Mesenchymal stem cell (in vitro differentiated cells and primary cell): ENCODE measurements around the gene SLC34A1.
A peak's percentile ranks its signal among the peaks of the same experiment; 100 is the strongest.

Source experiments
- DNase-seq: peaks from one replicate; pipeline ENCODE4 v3.0.0-alpha.2; 2013
- H2AFZ ChIP-seq: one replicate; pipeline ENCODE4 v1.6.1; 2013; ENCODE audit warnings: low read depth, mild to moderate bottlenecking, control low read depth, inconsistent platforms, low read length, moderate library complexity
- H2AK5ac ChIP-seq: 2 replicates; pipeline ENCODE4 v1.6.1; 2013; ENCODE audit warnings: low read length, moderate library complexity, mild to moderate bottlenecking, inconsistent platforms; ENCODE audit not compliant: severe bottlenecking
- H2BK120ac ChIP-seq: one replicate; pipeline ENCODE4 v1.6.1; 2013; ENCODE audit warnings: low read depth, mild to moderate bottlenecking, inconsistent platforms, low read length, moderate library complexity
- H2BK12ac ChIP-seq, 2 experiments: one replicate each; pipeline ENCODE4 v1.6.1; 2013; ENCODE audit warnings: inconsistent platforms in 2 of 2, low read length in 2 of 2, mild to moderate bottlenecking in 2 of 2, moderate library complexity in 2 of 2, control low read depth in 1 of 2
- H2BK15ac ChIP-seq: one replicate; pipeline ENCODE4 v1.6.1; 2013; ENCODE audit warnings: mild to moderate bottlenecking, low read depth, inconsistent platforms; ENCODE audit not compliant: poor library complexity, severe bottlenecking
- H2BK5ac ChIP-seq: 2 replicates; pipeline ENCODE4 v1.6.1; 2013; ENCODE audit warnings: low read depth, mild to moderate bottlenecking, low read length, control low read depth, inconsistent platforms; ENCODE audit not compliant: poor library complexity, severe bottlenecking
- H3K14ac ChIP-seq, 2 experiments: one replicate each; pipeline ENCODE4 v1.6.1; 2013; ENCODE audit warnings: inconsistent platforms in 2 of 2, low read length in 2 of 2, control low read depth in 1 of 2, mild to moderate bottlenecking in 1 of 2, moderate library complexity in 1 of 2
- H3K18ac ChIP-seq, 2 experiments: one replicate each; pipeline ENCODE4 v1.6.1; 2013; ENCODE audit warnings: inconsistent platforms in 2 of 2, low read length in 2 of 2, control low read depth in 1 of 2, low read depth in 1 of 2, mild to moderate bottlenecking in 1 of 2
- H3K23ac ChIP-seq, 2 experiments: one replicate each; pipeline ENCODE4 v1.6.1; 2013; ENCODE audit warnings: inconsistent platforms in 2 of 2, low read length in 2 of 2, mild to moderate bottlenecking in 2 of 2, moderate library complexity in 2 of 2, control low read depth in 1 of 2
- H3K27ac ChIP-seq: 2 replicates; pipeline ENCODE4 v1.5.1; 2013; ENCODE audit warnings: mild to moderate bottlenecking, moderate library complexity, low read length, control low read depth, inconsistent platforms; ENCODE audit not compliant: poor library complexity, severe bottlenecking
- H3K27me3 ChIP-seq, 2 experiments: 2 replicates each; pipeline versions ENCODE4 v1.6.1 to v1.7.0; 2013; ENCODE audit warnings: low read length in 2 of 2, mild to moderate bottlenecking in 2 of 2, moderate library complexity in 2 of 2, control low read depth in 1 of 2, inconsistent platforms in 1 of 2; ENCODE audit not compliant: control insufficient read depth in 1 of 2, insufficient read depth in 1 of 2
- H3K36me3 ChIP-seq, 2 experiments: 2 replicates each; pipeline versions ENCODE4 v1.6.1 to v1.7.0; 2013; ENCODE audit warnings: low read length in 2 of 2, control low read depth in 1 of 2, inconsistent platforms in 1 of 2, low read depth in 1 of 2, mild to moderate bottlenecking in 1 of 2; ENCODE audit not compliant: insufficient read depth in 2 of 2, control insufficient read depth in 1 of 2
- H3K4ac ChIP-seq, 2 experiments: one replicate each; pipeline ENCODE4 v1.6.1; 2013; ENCODE audit warnings: inconsistent platforms in 2 of 2, low read length in 2 of 2, mild to moderate bottlenecking in 2 of 2, moderate library complexity in 2 of 2, control low read depth in 1 of 2, low read depth in 1 of 2
- H3K4me1 ChIP-seq: 2 replicates; pipeline ENCODE4 v1.6.1; 2013; ENCODE audit warnings: low read depth, low read length, control low read depth; ENCODE audit not compliant: control insufficient read depth, insufficient read depth
- H3K4me2 ChIP-seq: 2 replicates; pipeline ENCODE4 v1.6.1; 2013; ENCODE audit warnings: low read length, mild to moderate bottlenecking, inconsistent platforms; ENCODE audit not compliant: poor library complexity, severe bottlenecking
- H3K4me3 ChIP-seq, 2 experiments: 2 replicates each; pipeline versions ENCODE4 v1.5.1 to v1.7.0; 2013; ENCODE audit warnings: low read length in 2 of 2, mild to moderate bottlenecking in 2 of 2, control low read depth in 1 of 2, low read depth in 1 of 2; ENCODE audit not compliant: insufficient read depth in 1 of 2
- H3K79me1 ChIP-seq: replicated peaks from 2 replicates; pipeline ENCODE4 v1.6.1; 2013; ENCODE audit warnings: mild to moderate bottlenecking, control low read depth, low read length, inconsistent platforms; ENCODE audit not compliant: poor library complexity, severe bottlenecking
- H3K9ac ChIP-seq: 2 replicates; pipeline ENCODE4 v1.7.0; 2013; ENCODE audit warnings: mild to moderate bottlenecking, low read length, moderate library complexity
- H3K9me3 ChIP-seq: 2 replicates; pipeline ENCODE4 v1.7.0; 2013; ENCODE audit warnings: mild to moderate bottlenecking, low read length; ENCODE audit not compliant: control insufficient read depth
- H4K8ac ChIP-seq: one replicate; pipeline ENCODE4 v1.6.1; 2013; ENCODE audit warnings: inconsistent platforms, mild to moderate bottlenecking, low read length, moderate library complexity
- H4K91ac ChIP-seq: one replicate; pipeline ENCODE4 v1.6.1; 2013; ENCODE audit warnings: mild to moderate bottlenecking, low read length, inconsistent platforms
- WGBS: methylation state at CpG from one replicate; pipeline ENCODE4 v1.1.7; 2013; ENCODE audit warnings: mixed read lengths; 5-methylcytosine and 5-hydroxymethylcytosine counted together

Gene SLC34A1

GRCh38 chr5:177349362-177349647 lies 34.9 kb upstream of the SLC34A1 start:
- WGBS = 95% methylated on average over 3 of the region's 3 CpGs
- H2AK5ac ChIP-seq = no peak overlapping the region
- H3K18ac ChIP-seq = no peak overlapping the region
- no peak overlapping the region for H3K23ac ChIP-seq
- H2BK5ac ChIP-seq = no peak overlapping the region
- H4K91ac ChIP-seq = no peak overlapping the region
- no peak overlapping the region for H2BK120ac ChIP-seq
- no peak overlapping the region for H2BK12ac ChIP-seq
- H3K4me2 ChIP-seq = no peak overlapping the region
- H2AFZ ChIP-seq = no peak overlapping the region
- H3K14ac ChIP-seq = no peak overlapping the region
- H3K9ac ChIP-seq = no peak overlapping the region
- H4K8ac ChIP-seq = no peak overlapping the region
- no peak overlapping the region for H3K4ac ChIP-seq
- DNase-seq = no peak
- H3K36me3 ChIP-seq = peaks cover 16 to 34% of the 10 kb centered on the region in 2 experiments
- H3K4me3 ChIP-seq = peak overlapping the region in 1 of 2 experiments; percentile 100
- peaks cover 19% of the 10 kb centered on the region for H3K4me1 ChIP-seq
- H2BK15ac ChIP-seq = no peak overlapping the region
- H3K9me3 ChIP-seq = no peaks in the 10 kb centered on the region
- no peaks in the 10 kb centered on the region for H3K27me3 ChIP-seq
- H3K27ac ChIP-seq = no peak overlapping the region
- H3K79me1 ChIP-seq = no peaks in the 10 kb centered on the region

GRCh38 chr5:177349762-177350161 lies 34.5 kb upstream of the SLC34A1 start:
- DNase-seq = no peak
- Histone ChIP-seq H3K23ac (no peak overlapping the region), H2BK15ac (no peak overlapping the region), H3K18ac (no peak overlapping the region), H3K4me3 (peak overlapping the region in 1 of 2 experiments; percentile 100), H3K4ac (no peak overlapping the region), H3K79me1 (no peaks in the 10 kb centered on the region), H3K9me3 (no peaks in the 10 kb centered on the region), H4K91ac (no peak overlapping the region), H3K27ac (no peak overlapping the region), H3K36me3 (peaks cover 15 to 34% of the 10 kb centered on the region in 2 experiments), H4K8ac (no peak overlapping the region), H2AK5ac (no peak overlapping the region), H3K4me2 (peak overlapping the region; percentile 17), H3K14ac (no peak overlapping the region), H3K9ac (peak overlapping the region; percentile 99), H3K27me3 (no peaks in the 10 kb centered on the region), H2BK120ac (no peak overlapping the region), H2AFZ (no peak overlapping the region), H2BK5ac (no peak overlapping the region), H3K4me1 (peaks cover 19% of the 10 kb centered on the region), H2BK12ac (no peak overlapping the region)
- WGBS = 94% methylated on average over 5 of the region's 5 CpGs

GRCh38 chr5:177350776-177351391 lies 33.4 kb upstream of the SLC34A1 start:
- Histone ChIP-seq H2BK15ac (no peak overlapping the region), H3K27ac (peak overlapping the region; percentile 99), H2BK5ac (no peak overlapping the region), H3K4ac (peak overlapping the region; percentile 1 to 34), H3K14ac (no peak overlapping the region), H4K8ac (peak overlapping the region; percentile 89), H3K27me3 (peaks cover 0 to 3% of the 10 kb centered on the region in 2 experiments), H3K4me3 (peak overlapping the region; percentile 71 to 100), H3K9me3 (peaks cover 7% of the 10 kb centered on the region), H4K91ac (peak overlapping the region; percentile 48), H2BK12ac (no peak overlapping the region), H3K23ac (no peak overlapping the region), H2AFZ (no peak overlapping the region), H3K4me1 (peaks cover 19% of the 10 kb centered on the region), H3K4me2 (peak overlapping the region; percentile 54), H3K18ac (peak overlapping the region in 1 of 2 experiments; percentile 1), H3K36me3 (peaks cover 9 to 34% of the 10 kb centered on the region in 2 experiments), H3K79me1 (no peaks in the 10 kb centered on the region), H2BK120ac (no peak overlapping the region), H3K9ac (peak overlapping the region; percentile 99), H2AK5ac (peak overlapping the region; percentile 23)
- DNase-seq = no peak
- 21% methylated on average over 19 of the region's 19 CpGs for WGBS

GRCh38 chr5:177351392-177352329 lies 32.6 kb upstream of the SLC34A1 start, which contains the start of gene LMAN2:
Gene LMAN2, minus strand, starts transcription at chr5:177351668. Its CDS starts 21 bp downstream, at chr5:177351647.
- peak; percentile 97 for DNase-seq
- peak within 1 kb of the TSS; percentile 99 for H3K9ac ChIP-seq
- 9% methylated on average over 51 of the region's 55 CpGs for WGBS
- peak within 1 kb of the TSS; percentile 58 for H2AFZ ChIP-seq
- H3K14ac ChIP-seq = no peak within 1 kb of the TSS
- peaks cover 9 to 28% of the 10 kb centered on the region in 2 experiments for H3K36me3 ChIP-seq
- peaks cover 0 to 8% of the 10 kb centered on the region in 2 experiments for H3K27me3 ChIP-seq
- H3K27ac ChIP-seq = peak within 1 kb of the TSS; percentile 99
- H4K8ac ChIP-seq = peak within 1 kb of the TSS; percentile 94
- peaks cover 7% of the 10 kb centered on the region for H3K9me3 ChIP-seq
- H3K4me1 ChIP-seq = peaks cover 19% of the 10 kb centered on the region
- peak within 1 kb of the TSS; percentile 1 to 86 for H3K4ac ChIP-seq
- no peak within 1 kb of the TSS for H2BK15ac ChIP-seq
- H2BK5ac ChIP-seq = peak within 1 kb of the TSS; percentile 77
- H3K79me1 ChIP-seq = no peaks in the 10 kb centered on the region
- peak within 1 kb of the TSS; percentile 71 to 100 for H3K4me3 ChIP-seq
- H2BK120ac ChIP-seq = peak within 1 kb of the TSS; percentile 71
- peak within 1 kb of the TSS; percentile 23 for H2AK5ac ChIP-seq
- H3K4me2 ChIP-seq = peak within 1 kb of the TSS; percentile 67
- peak within 1 kb of the TSS in 1 of 2 experiments; percentile 68 for H2BK12ac ChIP-seq
- H4K91ac ChIP-seq = peak within 1 kb of the TSS; percentile 81
- H3K18ac ChIP-seq = peak within 1 kb of the TSS; percentile 94 to 98
- no peak within 1 kb of the TSS for H3K23ac ChIP-seq
